ENCODE results near the gene HTRA3.

- TF ChIP-seq YY1 (IDR thresholded peaks at IDR 0.05; ENCODE audit: insufficient read depth, insufficient read length) (no peak), SUZ12 (IDR thresholded peaks at IDR 0.05; ENCODE audit: extremely low read depth, insufficient read depth, insufficient read length) (no peak), ZNF274 (IDR thresholded peaks at IDR 0.05; ENCODE audit: low read depth, low read length) (no peak)
These were observed 80.2 kb downstream of the HTRA3 start for GRCh38 chr4:8349664-8350236.

Measured in NT2/D1 (cell line).